ENCODE data around the gene RHBDF1. TPM values are rescaled to one million over a fixed set of nuclear protein-coding genes. Genes with fewer than 3 reads are reported as not detected.

The RHBDF1 gene
- total and polyA plus RNA-seq, 9 of the 15 experiments (the other 6 are each of a cell fraction or from before 2014, with no cell fraction given), result 1.0 to 8.2 (median 4.2) TPM

DNA sequence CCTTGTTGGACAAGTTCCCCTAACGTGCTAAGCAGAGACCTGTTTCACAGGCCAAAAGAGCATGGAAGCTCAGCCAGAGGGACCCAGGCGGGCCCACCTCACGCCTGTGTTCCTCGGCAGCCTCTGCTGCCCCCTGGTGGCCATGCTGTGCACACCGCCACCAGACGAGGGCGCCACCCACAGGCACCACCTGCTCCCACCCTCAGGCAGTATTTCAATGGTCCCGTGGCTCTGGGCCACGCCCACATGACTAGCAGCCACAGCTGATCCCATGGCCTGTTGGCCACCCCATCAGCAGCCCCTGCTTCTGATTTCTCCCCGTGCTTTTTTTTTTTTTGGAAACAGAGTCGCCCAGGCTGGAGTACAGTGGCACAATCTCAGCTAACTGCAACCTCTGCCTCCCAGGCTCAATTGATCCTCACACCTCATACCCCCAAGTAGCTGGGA, 24.5 kb upstream of the RHBDF1 start (continued):
- TF ChIP-seq THAP12 (CRISPR knock-in tag; IDR thresholded peaks at IDR 0.05), result peak; percentile 68; the same call in 1 of the 2 replicates
- TF ChIP-seq MBD2 (IDR thresholded peaks at IDR 0.05; ENCODE audit: borderline replicate concordance, low read depth), result 0 out of 2 replicates have a peak, but pooled peaks have one; percentile 56
- TF ChIP-seq, protein P1, sequence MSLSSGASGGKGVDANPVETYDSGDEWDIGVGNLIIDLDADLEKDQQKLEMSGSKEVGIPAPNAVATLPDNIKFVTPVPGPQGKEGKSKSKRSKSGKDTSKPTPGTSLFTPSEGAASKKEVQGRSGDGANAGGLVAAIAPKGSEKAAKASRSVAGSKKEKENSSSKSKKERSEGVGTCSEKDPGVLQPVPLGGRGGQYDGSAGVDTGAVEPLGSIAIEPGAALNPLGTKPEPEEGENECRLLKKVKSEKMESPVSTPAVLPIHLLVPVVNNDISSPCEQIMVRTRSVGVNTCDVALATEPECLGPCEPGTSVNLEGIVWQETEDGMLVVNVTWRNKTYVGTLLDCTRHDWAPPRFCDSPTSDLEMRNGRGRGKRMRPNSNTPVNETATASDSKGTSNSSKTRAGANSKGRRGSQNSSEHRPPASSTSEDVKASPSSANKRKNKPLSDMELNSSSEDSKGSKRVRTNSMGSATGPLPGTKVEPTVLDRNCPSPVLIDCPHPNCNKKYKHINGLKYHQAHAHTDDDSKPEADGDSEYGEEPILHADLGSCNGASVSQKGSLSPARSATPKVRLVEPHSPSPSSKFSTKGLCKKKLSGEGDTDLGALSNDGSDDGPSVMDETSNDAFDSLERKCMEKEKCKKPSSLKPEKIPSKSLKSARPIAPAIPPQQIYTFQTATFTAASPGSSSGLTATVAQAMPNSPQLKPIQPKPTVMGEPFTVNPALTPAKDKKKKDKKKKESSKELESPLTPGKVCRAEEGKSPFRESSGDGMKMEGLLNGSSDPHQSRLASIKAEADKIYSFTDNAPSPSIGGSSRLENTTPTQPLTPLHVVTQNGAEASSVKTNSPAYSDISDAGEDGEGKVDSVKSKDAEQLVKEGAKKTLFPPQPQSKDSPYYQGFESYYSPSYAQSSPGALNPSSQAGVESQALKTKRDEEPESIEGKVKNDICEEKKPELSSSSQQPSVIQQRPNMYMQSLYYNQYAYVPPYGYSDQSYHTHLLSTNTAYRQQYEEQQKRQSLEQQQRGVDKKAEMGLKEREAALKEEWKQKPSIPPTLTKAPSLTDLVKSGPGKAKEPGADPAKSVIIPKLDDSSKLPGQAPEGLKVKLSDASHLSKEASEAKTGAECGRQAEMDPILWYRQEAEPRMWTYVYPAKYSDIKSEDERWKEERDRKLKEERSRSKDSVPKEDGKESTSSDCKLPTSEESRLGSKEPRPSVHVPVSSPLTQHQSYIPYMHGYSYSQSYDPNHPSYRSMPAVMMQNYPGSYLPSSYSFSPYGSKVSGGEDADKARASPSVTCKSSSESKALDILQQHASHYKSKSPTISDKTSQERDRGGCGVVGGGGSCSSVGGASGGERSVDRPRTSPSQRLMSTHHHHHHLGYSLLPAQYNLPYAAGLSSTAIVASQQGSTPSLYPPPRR (CRISPR knock-in tag; IDR thresholded peaks at IDR 0.05; ENCODE audit: borderline replicate concordance), result no peak
- TF ChIP-seq BRD4 (IDR thresholded peaks at IDR 0.05), result no peak
- no peak for TF ChIP-seq ZNF79 (CRISPR knock-in tag; IDR thresholded peaks at IDR 0.05; ENCODE audit: low read depth)
- no peak for TF ChIP-seq HNRNPK (IDR thresholded peaks at IDR 0.05; ENCODE audit: low read depth, low read length, poor library complexity, severe bottlenecking)
- no peak for TF ChIP-seq TAF1 (IDR thresholded peaks at IDR 0.05; ENCODE audit: control insufficient read depth, extremely low read depth, insufficient read depth, low read length, severe bottlenecking)
- TF ChIP-seq GMEB1 (CRISPR knock-in tag; IDR thresholded peaks at IDR 0.05), result no peak
- TF ChIP-seq EP300 (IDR thresholded peaks at IDR 0.05; ENCODE audit: low read length), result peak; percentile 60
- peak; percentile 63; the same call in 1 of the 2 replicates for TF ChIP-seq ZBTB17 (CRISPR knock-in tag; IDR thresholded peaks at IDR 0.05)
- TF ChIP-seq ZNF766 (CRISPR knock-in tag; conservative IDR thresholded peaks at IDR 0.05), result no peak
- no peak for TF ChIP-seq POLR3G (IDR thresholded peaks at IDR 0.05; ENCODE audit: extremely low read depth, insufficient read length, insufficient replicate concordance)
- peak; percentile 49; the same call in 1 of the 2 replicates for TF ChIP-seq MTA1 (IDR thresholded peaks at IDR 0.05; ENCODE audit: borderline replicate concordance)
- peak; percentile 93 for TF ChIP-seq GATAD2A (IDR thresholded peaks at IDR 0.05)
- peak; percentile 69; the same call in 1 of the 2 replicates for TF ChIP-seq TRIM28 (IDR thresholded peaks at IDR 0.05)
- TF ChIP-seq NEUROD1 (IDR thresholded peaks at IDR 0.05; ENCODE audit: borderline replicate concordance, low read depth, low read length, partially characterized antibody), result peak; percentile 43
- TF ChIP-seq ZNF134 (CRISPR knock-in tag; conservative IDR thresholded peaks at IDR 0.05), result no peak
- no peak for TF ChIP-seq NR2C2 (CRISPR knock-in tag; IDR thresholded peaks at IDR 0.05)
- no peak for TF ChIP-seq NR2C2 (tag; IDR thresholded peaks at IDR 0.05)
- TF ChIP-seq ETS2 (tag; IDR thresholded peaks at IDR 0.05; ENCODE audit: borderline replicate concordance, poor library complexity, severe bottlenecking), result no peak
- TF ChIP-seq ZNF23 (CRISPR knock-in tag; IDR thresholded peaks at IDR 0.05), result no peak
- TF ChIP-seq ZKSCAN8 (CRISPR knock-in tag; IDR thresholded peaks at IDR 0.05), result no peak
